HPDE6-E6E7 (cell line): ENCODE results near the gene OR5H2.

Source experiments
- DNase-seq: peaks from one replicate; pipeline ENCODE4 v3.0.0; 2011; ENCODE audit warnings: missing footprints; ENCODE audit errors: extremely low spot score

The OR5H2 gene

DNA sequence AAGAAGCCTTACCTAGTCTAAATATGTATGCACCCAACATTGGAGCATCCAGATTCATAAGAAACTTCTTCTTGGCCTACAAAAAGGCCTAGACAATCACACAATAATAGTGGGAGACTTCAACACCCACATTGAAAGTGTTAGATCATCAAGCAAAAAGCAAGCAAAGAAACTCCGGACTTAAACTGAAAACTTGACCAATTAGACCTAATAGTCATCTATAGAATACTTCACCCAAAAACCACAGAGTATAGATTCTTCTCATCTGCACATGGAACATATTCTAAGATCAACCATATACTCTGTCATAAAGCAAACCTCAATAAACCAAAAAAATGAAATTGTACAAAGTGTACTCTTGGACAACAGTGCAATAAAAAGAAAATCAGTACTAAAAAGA, 49.0 kb downstream of the OR5H2 start:
- DNase-seq = no peak
